Bronchial epithelial cell (primary cell): ENCODE measurements around the gene FAM227A. TPM values are rescaled to one million over a fixed set of nuclear protein-coding genes. Genes with fewer than 3 reads are reported as not detected.

ENCODE experiments used
- DNase-seq: peaks from one replicate; pipeline ENCODE4 v3.0.0-alpha.2; 2010; ENCODE audit warnings: low read depth
- FAIRE-seq: peaks from 2 replicates; lab custom pipeline; 2011; peaks lifted over from hg19 to GRCh38; lab: Jason Lieb, UNC
- H3K27me3 ChIP-seq: 2 replicates; pipeline ENCODE4 v1.5.1; 2011; ENCODE audit warnings: low read length; ENCODE audit not compliant: control insufficient read depth, insufficient read depth
- H3K36me3 ChIP-seq: 2 replicates; pipeline ENCODE4 v1.5.1; 2011; ENCODE audit warnings: low read length; ENCODE audit not compliant: control insufficient read depth, insufficient read depth
- H3K4me3 ChIP-seq: 2 replicates; pipeline ENCODE4 v1.5.1; 2011; ENCODE audit warnings: mild to moderate bottlenecking, low read depth, low read length, control low read depth
- CTCF ChIP-seq: IDR thresholded peaks from 2 replicates; pipeline ENCODE4 v1.5.1; 2011; ENCODE audit warnings: mild to moderate bottlenecking, moderate library complexity, low read length, control low read depth, inconsistent platforms; ENCODE audit not compliant: insufficient read depth, severe bottlenecking
- total RNA-seq: library from RNA; depleted of rRNA; stranded (reverse); fragments of >200 nt; gene quantifications from 2 replicates; pipeline ENCODE4 v1.2.1, GENCODE V29; 2014

FAM227A gene
- total RNA-seq, 1 donor from 2014 or later: 0.26 TPM

GRCh38 chr22:38531251-38531938, 124.8 kb downstream of the FAM227A start:
- Histone ChIP-seq H3K27me3 (no peaks in the 10 kb centered on the region), H3K4me3 (no peak overlapping the region), H3K36me3 (no peaks in the 10 kb centered on the region)
- DNase-seq (no peak), FAIRE-seq (no peak)
- no peak for TF ChIP-seq CTCF

Other genes starting within 250 kb of the FAM227A start
- not detected in 2 replicates for gene KCNJ4, start 201.2 kb downstream of the FAM227A start, total RNA-seq
- 1.8 and 7.1 TPM in 2 replicates for gene KDELR3, start 188.3 kb downstream of the FAM227A start, total RNA-seq
- 498 and 521 TPM in 2 replicates for gene DDX17, start 150.1 kb downstream of the FAM227A start, total RNA-seq
- gene DMC1, start 86.2 kb downstream of the FAM227A start, total RNA-seq: 1.1 and 3.7 TPM in 2 replicates
- 16.1 and 22.0 TPM in 2 replicates for gene CBY1, start 246 bp upstream of the FAM227A start, total RNA-seq
- 42.9 and 70.0 TPM in 2 replicates for gene TOMM22, start 25.6 kb upstream of the FAM227A start, total RNA-seq
- 123 and 147 TPM in 2 replicates for gene JOSD1, start 44.6 kb upstream of the FAM227A start, total RNA-seq
- 28.7 and 47.0 TPM in 2 replicates for gene GTPBP1, start 49.6 kb upstream of the FAM227A start, total RNA-seq
- gene SUN2, start 99.6 kb upstream of the FAM227A start, total RNA-seq: 46.3 and 51.6 TPM in 2 replicates
- 32.6 and 44.3 TPM in 2 replicates for gene DNAL4, start 137.8 kb upstream of the FAM227A start, total RNA-seq
- gene NPTXR, start 187.6 kb upstream of the FAM227A start, total RNA-seq: under 0.01 TPM in 2 replicates
- 6.8 and 8.4 TPM in 2 replicates for gene CBX6, start 215.8 kb upstream of the FAM227A start, total RNA-seq